OCI-LY1 (cell line): ENCODE results near the gene VAV3.
A peak's percentile ranks its signal among the peaks of the same experiment; 100 is the strongest.

Experiments
- H2AFZ ChIP-seq: fragments of 200-600 bp; sonication (generic), shearing (Covaris generic); 2 replicates; pipeline ENCODE4 v1.6.0; 2014; ENCODE audit warnings: antibody characterized with exemption, mild to moderate bottlenecking, low read length
- H3F3A ChIP-seq: fragments of 200-600 bp; sonication (generic), shearing (Covaris generic); 2 replicates; pipeline ENCODE4 v1.6.0; 2014; ENCODE audit warnings: mild to moderate bottlenecking, antibody characterized with exemption, low read length, moderate library complexity; ENCODE audit not compliant: insufficient read depth
- H3K27ac ChIP-seq: fragments of 200-600 bp; sonication (generic); 2 replicates; pipeline ENCODE4 v1.5.1; 2014; ENCODE audit warnings: low read length, mixed run types, mild to moderate bottlenecking, low read depth; ENCODE audit not compliant: poor library complexity, severe bottlenecking
- H3K27me3 ChIP-seq: fragments of 200-600 bp; sonication (generic); 2 replicates; pipeline ENCODE4 v1.6.0; 2014; ENCODE audit warnings: antibody characterized with exemption, mild to moderate bottlenecking, low read length, moderate library complexity; ENCODE audit not compliant: insufficient read depth
- H3K36me3 ChIP-seq: fragments of 200-600 bp; sonication (generic); 2 replicates; pipeline ENCODE4 v1.6.1; 2014; ENCODE audit warnings: mild to moderate bottlenecking, antibody characterized with exemption, low read length, moderate library complexity, mixed read lengths; ENCODE audit not compliant: insufficient read depth
- H3K4me1 ChIP-seq: fragments of 200-600 bp; sonication (generic); 2 replicates; pipeline ENCODE4 v1.5.1; 2014; ENCODE audit warnings: mild to moderate bottlenecking, low read length, moderate library complexity; ENCODE audit not compliant: insufficient read depth, severe bottlenecking
- H3K4me2 ChIP-seq: fragments of 200-600 bp; sonication (generic), shearing (Covaris generic); 2 replicates; pipeline ENCODE4 v1.6.1; 2014; ENCODE audit warnings: low read length
- H3K4me3 ChIP-seq: fragments of 200-600 bp; sonication (generic); 2 replicates; pipeline ENCODE4 v1.5.1; 2014; ENCODE audit warnings: low read length, low read depth, mild to moderate bottlenecking, mixed read lengths; ENCODE audit not compliant: poor library complexity, severe bottlenecking
- H3K79me2 ChIP-seq: fragments of 200-600 bp; shearing (Covaris generic); 2 replicates; pipeline ENCODE4 v1.6.1; 2016; ENCODE audit warnings: mixed run types, low read length, mixed read lengths; ENCODE audit not compliant: insufficient read depth
- H3K9ac ChIP-seq: fragments of 200-600 bp; sonication (generic), shearing (Covaris generic); 2 replicates; pipeline ENCODE4 v1.6.1; 2014; ENCODE audit warnings: mild to moderate bottlenecking, low read length, mixed read lengths
- H3K9me2 ChIP-seq: fragments of 200-600 bp; sonication (generic), shearing (Covaris generic); 2 replicates; pipeline ENCODE4 v1.6.1; 2014; ENCODE audit warnings: low read depth, mild to moderate bottlenecking, low read length, mixed read lengths
- H3K9me3 ChIP-seq: fragments of 200-600 bp; shearing (Covaris generic); 2 replicates; pipeline ENCODE4 v1.6.1; 2014; ENCODE audit warnings: low read length, mixed read lengths
- H4K20me1 ChIP-seq: fragments of 200-600 bp; sonication (generic), shearing (Covaris generic); 2 replicates; pipeline ENCODE4 v1.6.0; 2016; ENCODE audit warnings: mild to moderate bottlenecking, low read length; ENCODE audit not compliant: insufficient read depth
- CTCF ChIP-seq: fragments of 200-600 bp; sonication (generic), shearing (Covaris generic); IDR thresholded peaks from 2 replicates; pipeline ENCODE4 v1.5.1; 2017; ENCODE audit warnings: mild to moderate bottlenecking, antibody characterized with exemption, low read length, moderate library complexity, mixed read lengths
- EZH2 ChIP-seq: fragments of 200-600 bp; sonication (generic), shearing (Covaris generic); IDR thresholded peaks from 2 replicates; pipeline ENCODE4 v1.8.0; 2017; ENCODE audit warnings: borderline replicate concordance, mixed run types, mild to moderate bottlenecking, antibody characterized with exemption, low read length, moderate library complexity, mixed read lengths

VAV3 gene

GRCh38 chr1:107954126-107954525 is 10.9 kb downstream of the VAV3 start:
- no peaks in the 10 kb centered on the region for H3K36me3 ChIP-seq
- H3K79me2 ChIP-seq = no peaks in the 10 kb centered on the region; the same call in 1 of the 2 replicates
- no peaks in the 10 kb centered on the region for H3K9me2 ChIP-seq
- H3K27ac ChIP-seq = no peak overlapping the region
- H3K9me3 ChIP-seq = no peaks in the 10 kb centered on the region
- no peak overlapping the region for H3K9ac ChIP-seq
- no peak overlapping the region for H3K4me2 ChIP-seq
- TF ChIP-seq CTCF (no peak), EZH2 (no peak)
- no peak overlapping the region for H3K4me3 ChIP-seq
- no peak overlapping the region for H2AFZ ChIP-seq
- peaks cover 56% of the 10 kb centered on the region for H3K4me1 ChIP-seq
- H3F3A ChIP-seq = no peaks in the 10 kb centered on the region
- no peaks in the 10 kb centered on the region for H3K27me3 ChIP-seq
- no peaks in the 10 kb centered on the region for H4K20me1 ChIP-seq

- Histone ChIP-seq H3K9me2 (no peaks in the 10 kb centered on the region), H3K79me2 (no peaks in the 10 kb centered on the region; the same call in 1 of the 2 replicates), H3F3A (no peaks in the 10 kb centered on the region), H3K9me3 (no peaks in the 10 kb centered on the region), H3K4me2 (no peak overlapping the region), H3K36me3 (no peaks in the 10 kb centered on the region), H3K4me1 (peaks cover 56% of the 10 kb centered on the region), H3K9ac (no peak overlapping the region), H3K27ac (no peak overlapping the region), H2AFZ (no peak overlapping the region), H3K4me3 (no peak overlapping the region), H3K27me3 (no peaks in the 10 kb centered on the region), H4K20me1 (no peaks in the 10 kb centered on the region)
- TF ChIP-seq CTCF (no peak), EZH2 (no peak)
Observed at GRCh38 chr1:107953556-107953955, 11.4 kb downstream of the VAV3 start.

- Histone ChIP-seq H3K27ac (no peak overlapping the region), H3K4me1 (peaks cover 56% of the 10 kb centered on the region)
Observed at GRCh38 chr1:107952989-107953388, 12.0 kb downstream of the VAV3 start.

More at GRCh38 chr1:107952989-107953388, 12.0 kb downstream of the VAV3 start:
- Histone ChIP-seq H3K9me3 (no peaks in the 10 kb centered on the region), H3K9ac (no peak overlapping the region; the same call in 1 of the 2 replicates), H4K20me1 (no peaks in the 10 kb centered on the region), H3F3A (no peaks in the 10 kb centered on the region), H3K36me3 (no peaks in the 10 kb centered on the region), H3K4me3 (no peak overlapping the region), H3K9me2 (no peaks in the 10 kb centered on the region), H2AFZ (no peak overlapping the region), H3K4me2 (peak overlapping the region; percentile 26; the same call in 1 of the 2 replicates), H3K27me3 (no peaks in the 10 kb centered on the region), H3K79me2 (peaks cover 3% of the 10 kb centered on the region; the same call in 1 of the 2 replicates)
- TF ChIP-seq CTCF (no peak), EZH2 (no peak)
